Fibroblast of mammary gland (primary cell): ENCODE measurements around the gene LAMA5.

Experiments
- DNase-seq: peaks from one replicate; pipeline ENCODE4 v3.0.0-alpha.2; 2010; ENCODE audit warnings: low read depth
- H3K4me3 ChIP-seq: 2 replicates; pipeline ENCODE4 v1.5.1; 2011; ENCODE audit warnings: low read depth, mild to moderate bottlenecking, low read length, moderate library complexity; ENCODE audit not compliant: control insufficient read depth
- CTCF ChIP-seq: conservative IDR thresholded peaks from 2 replicates; pipeline ENCODE4 v1.5.1; 2011; ENCODE audit warnings: low read depth, low read length, inconsistent platforms; ENCODE audit not compliant: control insufficient read depth, insufficient read depth

Gene LAMA5

DNA sequence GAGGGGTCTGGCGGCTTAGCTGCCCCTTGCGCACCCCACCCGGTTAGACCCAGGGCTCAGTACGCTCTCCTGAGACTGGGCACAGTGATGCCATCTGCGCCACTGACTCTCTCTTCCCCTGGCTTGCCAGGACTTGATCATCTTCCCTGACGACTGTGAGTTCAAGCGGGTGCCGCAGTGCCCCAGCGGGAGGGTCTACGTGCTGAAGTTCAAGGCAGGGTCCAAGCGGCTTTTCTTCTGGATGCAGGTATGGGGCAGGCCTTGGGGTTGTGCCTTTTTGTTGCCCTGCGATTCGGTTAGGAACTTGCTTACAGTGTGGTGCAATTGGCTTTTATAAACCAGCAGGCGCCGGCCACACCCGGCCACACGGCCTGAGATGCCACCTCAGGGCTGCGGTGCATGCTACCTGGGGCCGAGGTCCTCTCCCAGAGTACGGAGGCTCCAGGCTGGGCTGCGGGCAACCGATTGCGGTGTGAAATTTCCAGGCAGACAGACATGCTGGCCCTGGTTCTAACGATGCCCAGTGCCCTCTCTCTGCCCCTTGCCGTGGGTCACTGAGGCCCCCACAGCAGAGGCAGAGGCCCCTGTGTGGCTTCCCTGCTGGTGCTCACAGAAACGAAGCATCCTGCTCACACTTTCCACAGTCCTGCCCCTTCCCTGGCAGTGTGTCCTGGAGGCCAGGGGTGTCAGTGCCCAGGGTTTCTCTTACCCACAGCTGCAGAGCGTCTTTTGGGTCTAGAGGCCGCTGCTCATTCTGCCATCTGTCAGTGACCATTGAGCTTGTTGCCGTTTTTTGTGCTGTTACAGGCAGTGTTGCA, 62.6 kb downstream of the LAMA5 start:
- DNase-seq: no peak
- H3K4me3 ChIP-seq: peak overlapping the region; percentile 80
- TF ChIP-seq CTCF: no peak

DNA sequence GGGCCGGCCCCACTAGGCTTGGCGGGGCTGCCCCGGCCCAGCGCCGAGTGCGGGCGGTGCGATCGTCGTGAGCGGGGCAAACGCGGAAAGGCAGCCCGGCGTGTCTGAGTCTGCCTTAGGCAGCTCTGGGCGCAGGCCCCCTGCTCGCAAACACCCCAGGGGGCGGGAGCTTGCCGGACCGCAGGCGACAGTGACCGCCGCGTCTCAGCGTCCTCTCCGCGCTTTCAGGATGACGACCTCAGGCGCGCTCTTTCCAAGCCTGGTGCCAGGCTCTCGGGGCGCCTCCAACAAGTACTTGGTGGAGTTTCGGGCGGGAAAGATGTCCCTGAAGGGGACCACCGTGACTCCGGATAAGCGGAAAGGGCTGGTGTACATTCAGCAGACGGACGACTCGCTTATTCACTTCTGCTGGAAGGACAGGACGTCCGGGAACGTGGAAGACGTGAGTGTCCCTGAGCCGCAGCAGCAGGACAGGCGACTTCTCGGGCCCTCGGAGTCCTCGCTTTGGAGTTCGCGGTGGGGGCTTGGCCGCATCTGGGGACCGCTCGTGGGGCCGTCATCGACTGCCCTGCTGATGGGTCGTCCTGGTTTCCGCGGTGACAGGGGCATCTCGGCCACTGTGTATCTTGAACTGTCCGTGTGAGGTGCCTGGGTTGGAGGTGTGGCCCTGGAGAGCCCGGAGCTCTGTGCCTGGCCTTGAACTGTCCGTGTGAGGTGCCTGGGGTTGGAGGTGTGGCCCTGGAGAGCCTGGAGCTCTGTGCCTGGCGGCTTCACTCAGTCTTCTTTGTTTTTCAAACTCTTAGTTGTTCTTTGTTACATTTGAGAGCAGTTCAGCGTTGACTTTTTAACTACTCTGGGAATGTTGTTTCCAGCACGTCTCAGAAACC, 63.5 kb downstream of the LAMA5 start:
- no peak for TF ChIP-seq CTCF
- peak overlapping the region; percentile 80 for H3K4me3 ChIP-seq
- peak; percentile 10 for DNase-seq

GRCh38 chr20:62303062-62303339, 64.1 kb downstream of the LAMA5 start:
- TF ChIP-seq CTCF: no peak
- DNase-seq: no peak
- peak overlapping the region; percentile 80 for H3K4me3 ChIP-seq

DNA sequence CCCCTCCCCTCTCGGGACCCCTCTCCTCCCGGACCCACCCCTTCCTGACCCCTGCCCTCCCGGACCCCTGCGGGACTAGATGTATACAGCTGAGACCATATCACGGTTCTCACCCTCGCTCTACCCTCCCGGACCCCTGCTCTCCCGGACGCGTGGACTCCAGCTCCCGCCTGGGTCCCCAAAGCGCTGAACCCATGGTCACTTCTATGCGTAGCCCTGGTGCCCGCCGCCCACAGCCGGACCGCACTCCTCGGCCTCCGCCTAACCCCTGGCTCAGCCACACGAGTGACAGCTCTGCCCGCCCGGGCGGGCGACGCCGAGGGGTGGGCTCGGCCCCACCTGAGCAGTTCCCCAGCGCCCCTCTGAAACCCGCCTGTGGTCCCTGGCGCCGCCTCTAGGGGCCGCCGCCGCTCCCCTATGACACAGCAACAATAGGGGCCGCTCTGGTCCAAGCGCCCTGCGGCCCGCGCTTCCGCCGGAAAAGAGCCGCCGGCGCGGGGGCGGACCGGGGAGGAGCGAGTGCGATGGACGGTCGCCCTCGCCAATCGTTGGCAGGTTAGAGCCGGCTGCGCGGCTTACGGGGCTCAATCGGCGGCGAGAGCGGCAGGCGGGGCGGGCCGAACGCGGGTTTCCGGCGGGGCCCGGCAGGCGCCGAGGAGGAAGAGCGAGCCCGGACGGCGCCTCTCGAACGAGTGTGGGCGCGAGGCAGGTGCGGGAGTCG, 64.6 kb downstream of the LAMA5 start, which contains the start of gene ADRM1:
ADRM1 (plus strand) TSS at position 657 of the 721 bp plus-strand sequence. CDS start 572 bp downstream, outside the sequence.
- H3K4me3 ChIP-seq: peak within 1 kb of the TSS; percentile 80
- TF ChIP-seq CTCF: peak; percentile 51
- DNase-seq: peak; percentile 93

DNA sequence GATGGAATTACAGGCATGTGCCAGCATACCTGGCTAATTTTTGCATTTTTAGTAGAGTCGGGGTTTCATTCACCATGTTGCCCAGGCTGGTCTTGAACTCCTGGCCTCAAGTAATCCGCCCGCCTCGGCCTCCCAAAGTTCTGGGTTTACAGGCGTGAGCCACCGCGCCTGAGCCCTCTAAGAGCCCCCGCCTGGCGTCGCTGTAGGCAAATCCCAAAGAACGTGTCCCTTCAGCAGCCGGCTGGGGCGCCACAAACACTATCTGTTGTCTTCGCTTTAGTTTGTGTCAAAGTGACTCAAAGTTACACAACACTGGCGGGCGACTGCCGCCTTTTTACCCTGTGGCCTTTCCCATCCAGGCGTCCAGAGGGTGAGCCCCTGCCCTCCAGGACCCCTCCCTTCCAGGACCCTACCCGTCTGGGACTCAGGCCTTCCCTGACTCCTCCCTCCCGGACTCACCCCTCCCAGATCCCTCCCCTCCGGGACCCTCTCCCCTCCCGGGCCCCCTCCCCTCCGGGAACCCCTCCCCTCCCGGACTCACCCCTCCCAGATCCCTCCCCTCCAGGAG, 65.3 kb downstream of the LAMA5 start:
- DNase-seq: peak; percentile 92
- peak overlapping the region; percentile 67 for H3K4me3 ChIP-seq
- peak; percentile 81 for TF ChIP-seq CTCF

DNA sequence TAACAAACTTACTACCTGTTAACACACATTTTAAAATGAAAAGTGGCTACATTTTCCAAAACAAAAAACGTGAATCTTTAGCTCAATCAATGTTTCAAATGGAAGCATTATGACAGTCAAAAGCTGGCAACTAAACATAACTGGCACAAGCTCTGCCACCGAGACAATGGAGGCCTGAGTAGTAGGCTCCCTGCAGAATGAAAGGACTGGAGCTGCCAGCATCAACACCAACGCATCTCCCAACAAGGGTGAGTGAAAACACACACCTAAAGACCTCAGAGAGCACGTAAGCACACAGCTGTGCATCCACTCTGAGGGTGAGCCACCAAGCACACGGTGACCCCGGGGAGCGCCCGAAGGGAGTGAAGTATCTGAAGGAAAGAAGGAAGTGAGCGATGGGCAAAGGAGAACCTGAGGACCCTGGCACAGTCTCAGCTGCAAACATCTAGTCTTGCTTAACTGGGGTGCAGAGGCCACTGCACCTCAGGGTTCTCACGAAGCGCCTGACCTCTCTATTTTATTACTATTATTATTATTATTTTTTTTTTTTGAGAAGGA, 65.9 kb downstream of the LAMA5 start:
- H3K4me3 ChIP-seq: no peak overlapping the region
- DNase-seq: no peak
- TF ChIP-seq CTCF: no peak
